Fibroblast of skin of right biceps (primary cell): ENCODE data around the gene CROCC2.
A peak's percentile ranks its signal among the peaks of the same experiment; 100 is the strongest.

ENCODE experiments used
- DNase-seq: peaks from one replicate; pipeline ENCODE4 v3.0.0-alpha.2; 2013

CROCC2 gene

DNA sequence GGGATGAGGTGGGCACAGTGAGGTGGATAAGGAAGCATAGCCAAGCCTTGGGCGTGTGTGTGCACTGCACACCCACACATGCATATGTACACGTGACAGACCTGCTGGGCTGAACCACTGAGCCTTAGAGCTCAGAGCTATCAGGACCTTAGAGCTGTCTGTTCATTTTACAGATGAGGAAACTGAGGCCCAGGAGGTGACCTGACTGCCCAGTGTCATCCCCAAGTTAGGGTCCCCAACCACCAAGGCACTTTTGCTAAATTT lies 84.1 kb downstream of the CROCC2 start:
- DNase-seq = no peak

DNA sequence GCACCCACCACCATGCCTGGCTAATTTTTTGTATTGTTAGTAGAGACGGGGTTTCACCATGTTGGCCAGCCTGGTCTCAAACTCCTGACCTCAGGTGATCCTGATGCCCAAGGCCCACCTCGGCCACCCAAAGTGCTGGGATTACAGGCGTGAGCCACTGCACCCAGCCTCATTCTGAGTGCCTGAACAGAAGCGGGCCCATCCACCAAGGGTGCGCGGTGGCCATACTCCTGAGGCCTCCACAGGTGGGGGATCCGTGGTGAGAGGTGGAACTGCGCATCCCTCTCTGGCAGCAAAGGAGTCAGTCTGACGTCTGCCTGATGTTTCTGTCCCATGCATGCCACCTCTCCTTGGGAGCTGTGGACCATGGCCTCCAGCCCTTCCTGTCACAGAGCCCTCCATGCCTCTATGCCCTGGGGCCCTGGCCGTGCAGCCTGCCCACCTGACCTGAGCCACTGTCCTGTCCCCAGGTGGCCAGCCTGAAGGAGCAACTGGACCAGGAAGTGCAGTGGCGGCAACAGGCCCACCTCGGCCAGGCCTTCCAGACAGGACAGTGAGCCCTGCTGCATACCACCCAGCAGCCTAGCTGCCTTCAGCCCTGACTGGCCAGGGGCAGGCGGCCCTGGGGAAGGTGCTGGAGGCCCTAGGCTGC lies 84.7 kb downstream of the CROCC2 start:
- DNase-seq = no peak

DNA sequence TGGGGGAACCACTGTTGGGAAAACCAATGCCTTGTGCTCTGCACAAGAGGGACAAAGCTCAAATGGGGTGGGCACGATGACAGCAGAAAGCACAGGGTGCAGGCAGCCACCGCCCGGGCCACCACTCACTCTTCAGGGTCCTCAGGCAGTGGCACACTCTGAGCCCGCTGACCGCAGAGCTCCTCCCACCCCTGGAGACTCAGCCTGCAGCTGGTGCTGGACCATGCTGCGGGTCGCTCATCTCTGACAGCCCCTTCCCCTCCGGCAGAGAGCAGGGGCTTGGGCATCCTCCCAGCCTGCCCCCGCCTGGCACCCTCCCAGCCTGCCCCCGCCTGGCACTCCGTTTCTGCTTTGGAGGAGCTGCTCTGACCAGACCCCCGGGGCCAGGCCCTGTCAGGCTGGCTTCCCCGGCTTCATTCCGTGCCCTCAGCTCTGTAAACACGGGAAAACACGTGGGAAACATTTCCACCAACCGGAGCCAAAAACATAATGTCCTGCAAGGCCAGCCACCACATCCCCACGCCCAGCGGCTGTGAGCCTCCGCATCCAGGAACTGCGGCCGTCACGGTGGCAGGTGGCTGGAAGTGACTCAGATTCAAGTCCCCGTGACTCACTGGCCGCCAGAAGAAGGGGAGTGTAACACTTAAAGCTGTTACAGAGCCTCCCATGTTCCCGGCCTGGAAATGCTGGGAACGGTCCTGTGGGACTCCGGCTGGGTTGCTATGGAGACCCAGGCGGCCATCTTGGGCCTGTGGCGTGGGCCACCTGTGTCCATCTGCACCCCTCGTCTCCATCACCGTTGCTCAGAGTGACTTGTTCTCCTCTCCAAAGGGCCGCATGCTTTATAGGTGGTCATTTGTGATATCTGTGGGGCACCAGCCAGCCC lies 85.5 kb downstream of the CROCC2 start:
- peak; percentile 87 for DNase-seq

GRCh38 chr2:240992572-240993291 lies 86.6 kb downstream of the CROCC2 start:
- DNase-seq = no peak

- no peak for DNase-seq
These were observed 87.5 kb downstream of the CROCC2 start for GRCh38 chr2:240993446-240994170.

GRCh38 chr2:240994171-240994896 lies 88.2 kb downstream of the CROCC2 start:
- no peak for DNase-seq

DNA sequence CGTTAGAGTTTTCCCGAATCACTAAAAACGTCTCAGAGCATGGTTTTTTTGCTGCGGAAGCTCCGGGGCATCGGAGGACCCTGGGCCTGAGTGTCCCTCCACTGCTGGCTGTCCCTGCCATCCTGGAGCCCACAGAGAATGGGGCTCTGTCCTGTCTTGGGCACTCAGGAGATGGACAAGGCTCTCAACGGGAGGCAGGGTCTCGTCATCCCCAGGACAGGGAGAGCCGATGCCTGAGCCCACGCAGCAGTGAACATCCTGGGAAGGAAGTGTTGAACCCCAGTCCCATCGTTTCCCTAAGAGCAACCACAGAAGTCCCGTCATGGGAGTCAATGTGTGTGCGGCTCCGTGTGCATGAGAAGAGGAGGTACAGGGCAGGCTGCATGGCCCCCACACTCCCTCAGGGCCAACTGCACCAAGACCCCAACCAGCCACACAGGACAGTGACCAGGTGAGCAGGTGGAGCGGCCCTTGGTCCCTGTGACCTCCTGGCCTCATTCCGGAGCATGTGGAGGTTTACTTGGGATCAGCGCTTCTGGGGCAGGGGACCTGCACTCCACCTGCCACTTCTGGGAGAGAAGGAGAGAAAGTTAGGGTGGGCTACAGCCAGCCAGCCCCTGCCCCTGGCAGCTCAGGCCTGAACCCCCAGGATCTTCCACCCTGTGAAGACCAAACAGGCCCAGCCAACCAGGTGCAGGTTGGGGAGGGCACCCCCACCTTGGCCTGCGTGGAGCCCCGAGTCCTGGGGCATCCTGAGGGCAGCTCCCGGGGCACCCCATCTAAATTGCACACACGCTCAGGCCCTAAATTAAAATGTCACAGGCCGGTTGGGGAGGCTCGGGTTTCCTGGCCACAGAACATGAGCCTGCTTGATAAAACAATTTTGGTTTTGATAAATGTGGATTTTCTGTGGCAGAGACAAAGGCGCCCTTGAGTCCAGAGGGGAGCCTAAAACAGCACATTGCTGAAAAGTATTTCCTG lies 89.2 kb downstream of the CROCC2 start:
- no peak for DNase-seq

GRCh38 chr2:240996161-240996833 lies 90.2 kb downstream of the CROCC2 start:
- no peak for DNase-seq

DNA sequence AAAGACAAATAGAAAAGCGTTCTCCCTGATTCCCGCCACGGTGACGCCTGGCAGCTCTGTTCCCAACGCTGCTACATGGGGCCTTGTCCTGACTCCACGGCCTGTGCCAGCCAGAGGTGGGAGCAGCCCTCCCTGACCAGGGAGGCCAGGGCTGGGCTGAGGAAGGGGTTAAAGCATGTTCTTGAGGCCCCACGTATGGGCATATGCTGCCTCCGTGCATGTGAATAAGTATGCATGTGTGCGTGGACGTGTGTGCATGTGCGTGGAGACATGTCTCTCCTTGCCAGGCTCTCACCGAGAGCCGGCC lies 90.7 kb downstream of the CROCC2 start:
- DNase-seq = no peak

DNA sequence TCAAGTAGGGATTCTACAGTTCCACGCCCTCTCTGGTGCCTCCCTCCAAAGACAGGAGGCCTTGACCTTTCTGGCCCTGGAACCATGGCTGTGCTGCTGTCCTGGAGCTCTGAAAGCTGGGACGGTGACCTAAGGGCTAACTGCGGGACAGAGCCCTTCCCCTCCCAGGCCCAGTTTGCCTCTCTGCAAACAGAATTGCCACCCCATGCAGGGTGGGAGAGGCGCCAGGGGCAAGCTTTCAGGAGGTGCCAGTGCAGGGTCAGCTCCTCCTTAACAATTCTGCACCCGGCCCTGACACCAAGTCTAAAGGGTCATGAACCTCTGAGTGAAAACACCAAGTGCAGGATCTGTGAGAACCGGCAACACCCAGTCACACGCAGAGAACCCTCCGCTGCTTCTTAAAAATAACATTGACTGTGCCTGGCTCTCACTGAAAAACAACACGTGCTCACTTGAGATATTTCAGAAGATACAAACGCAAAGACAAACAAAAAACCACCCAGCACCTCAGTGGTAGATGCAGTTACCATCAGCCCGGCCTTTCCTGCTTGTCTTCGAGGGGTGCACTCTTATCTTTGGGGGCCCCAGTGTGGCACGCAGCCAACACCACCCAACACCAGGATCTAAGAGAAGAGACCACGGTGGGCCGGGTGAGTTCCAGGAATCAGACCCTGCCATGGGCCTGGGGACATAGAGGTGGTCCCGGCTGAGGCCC lies 91.2 kb downstream of the CROCC2 start:
- no peak for DNase-seq

- peak; percentile 62 for DNase-seq
These were observed 91.9 kb downstream of the CROCC2 start, which contains the start of gene SNED1 for GRCh38 chr2:240997856-240998705. Gene SNED1, plus strand, starts transcription at chr2:240998618. Its CDS starts 220 bp downstream, at chr2:240998838.

GRCh38 chr2:240998706-240998994 lies 92.5 kb downstream of the CROCC2 start:
- no peak for DNase-seq

DNA sequence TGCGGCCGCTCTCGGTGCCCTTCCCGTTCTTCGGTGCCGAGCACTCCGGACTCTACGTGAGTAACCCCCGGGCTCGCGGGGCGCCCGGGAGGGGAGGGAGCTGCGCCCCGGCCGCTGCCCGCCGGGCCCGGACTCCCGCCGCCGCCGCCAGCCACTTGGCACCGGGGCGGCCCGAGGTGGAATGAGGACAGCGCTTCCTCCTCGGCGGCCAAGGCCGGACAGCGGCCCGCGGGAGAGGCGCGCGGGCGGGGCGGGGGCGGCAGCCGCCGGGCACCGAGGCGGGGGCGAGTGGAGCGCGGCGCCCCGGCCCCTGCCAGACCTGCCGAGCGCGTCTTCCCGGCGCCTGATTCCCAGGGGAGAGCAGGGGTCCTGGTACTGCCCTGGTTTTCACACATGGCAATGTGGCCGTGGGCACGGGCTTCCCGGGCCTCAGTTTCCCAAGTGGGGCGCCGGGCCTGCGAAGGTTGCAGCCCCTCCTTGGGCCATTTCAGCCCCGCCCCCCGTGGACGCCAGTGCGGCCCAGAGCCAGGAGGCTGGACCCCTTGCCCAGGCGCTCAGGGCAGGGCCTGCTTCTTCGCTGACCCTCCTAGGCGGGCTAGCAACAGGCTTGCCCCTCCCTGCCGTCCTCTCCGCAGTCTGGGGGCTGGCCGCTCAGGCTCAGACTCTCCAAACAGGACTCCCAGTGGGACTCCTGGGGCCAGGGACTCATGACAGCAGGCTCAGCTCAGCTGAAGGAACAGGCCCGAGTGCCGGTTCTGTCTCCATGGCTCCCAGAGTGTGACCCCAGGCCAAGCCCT lies 93.1 kb downstream of the CROCC2 start:
- no peak for DNase-seq

DNA sequence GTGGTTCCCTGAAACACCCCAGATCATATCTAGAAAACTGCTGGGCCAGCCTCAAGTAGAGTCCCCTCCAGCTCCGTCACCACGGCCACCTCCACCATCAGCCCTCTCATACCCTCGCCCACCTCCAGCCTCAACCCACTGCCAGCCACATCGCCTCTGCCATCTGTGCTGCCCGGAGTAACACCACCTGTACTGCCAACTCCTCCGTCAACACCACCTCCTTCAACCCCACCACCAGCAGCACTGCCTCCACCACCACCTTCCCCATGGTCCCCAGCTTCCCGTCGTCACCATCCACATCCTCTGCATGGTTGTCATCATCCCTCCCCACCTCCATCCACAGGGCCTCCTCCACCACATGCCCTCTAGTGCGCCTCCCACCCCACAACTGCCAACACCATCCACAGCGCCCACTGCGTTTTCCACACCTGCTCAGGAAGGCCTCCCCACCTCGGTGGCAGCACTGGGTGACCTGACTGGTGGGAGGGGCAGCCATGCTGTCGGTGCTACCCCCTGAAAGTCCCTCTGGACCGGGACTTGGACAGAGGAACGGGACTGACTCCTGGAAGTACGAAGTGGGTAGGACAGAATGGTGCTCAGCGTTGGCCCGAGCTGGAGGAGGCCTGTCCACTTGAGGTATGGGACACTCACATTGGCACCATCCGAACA lies 93.9 kb downstream of the CROCC2 start:
- DNase-seq = no peak

- no peak for DNase-seq
These were observed 94.7 kb downstream of the CROCC2 start for GRCh38 chr2:241000831-241001321.

DNA sequence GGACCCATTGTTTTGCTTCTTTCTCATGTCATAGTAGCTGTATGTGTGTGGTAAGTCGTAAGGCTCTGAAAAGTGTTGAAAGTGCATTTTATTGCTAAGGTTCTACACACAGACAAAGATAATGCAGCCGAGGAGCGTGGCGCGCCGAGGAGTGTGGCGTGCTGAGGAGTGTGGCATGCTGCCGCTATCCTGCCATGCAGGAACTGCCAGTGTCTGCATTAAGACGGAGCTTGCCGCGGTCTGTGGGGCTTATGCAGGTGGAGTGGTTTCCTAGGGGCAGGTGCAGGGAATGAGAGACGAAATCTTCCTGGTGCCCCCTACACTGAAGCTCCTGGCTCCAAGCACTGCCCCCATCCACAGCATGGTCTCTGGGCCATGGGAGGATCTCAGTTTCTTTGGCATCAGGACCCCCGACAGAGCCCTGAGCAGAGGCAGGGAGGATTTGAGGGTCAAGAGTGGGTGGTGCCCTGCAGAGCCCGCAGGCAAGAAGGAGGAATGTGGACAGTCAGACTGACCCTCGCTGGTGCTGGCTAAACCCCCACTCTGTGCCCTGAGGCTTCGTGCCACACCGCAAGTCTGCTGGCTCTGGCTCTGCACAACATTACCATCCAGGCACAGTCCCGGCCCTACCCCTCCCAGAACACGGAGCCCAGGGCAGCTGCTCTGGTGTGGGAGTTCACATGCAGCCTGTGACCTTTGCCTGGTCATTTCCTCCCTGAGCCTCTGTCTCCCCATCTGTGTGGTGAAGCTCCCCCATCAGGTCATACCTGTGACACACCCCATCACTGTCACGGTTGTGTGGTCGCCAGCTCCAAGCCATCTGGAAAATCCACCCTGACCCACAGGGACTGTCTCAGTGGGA lies 95.5 kb downstream of the CROCC2 start:
- DNase-seq = no peak
